ENCODE results near the gene CACNA1A.

CACNA1A gene

DNA sequence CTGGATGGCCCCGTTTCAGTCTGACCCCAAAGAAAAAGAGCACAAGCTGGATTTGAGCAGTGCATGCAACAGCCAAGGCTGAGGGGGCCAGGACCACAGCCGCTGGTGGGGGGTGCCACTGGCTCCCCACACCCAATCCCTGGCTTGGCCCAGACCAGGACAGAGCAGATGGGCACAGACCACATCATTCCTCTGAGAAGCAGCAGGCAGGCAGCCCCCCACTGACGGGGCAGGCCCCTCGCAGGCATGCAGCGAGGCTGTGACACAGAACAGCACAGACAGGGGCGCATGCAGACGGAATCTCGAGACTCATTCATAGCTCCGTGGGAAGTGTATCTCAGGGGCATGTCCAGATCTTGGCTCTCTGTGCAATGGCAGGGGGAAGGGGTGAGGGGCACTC, 281.2 kb downstream of the CACNA1A start:
- H4K20me1 ChIP-seq (ENCODE audit: insufficient read depth, low read length) = no peaks in the 10 kb centered on the region

DNA sequence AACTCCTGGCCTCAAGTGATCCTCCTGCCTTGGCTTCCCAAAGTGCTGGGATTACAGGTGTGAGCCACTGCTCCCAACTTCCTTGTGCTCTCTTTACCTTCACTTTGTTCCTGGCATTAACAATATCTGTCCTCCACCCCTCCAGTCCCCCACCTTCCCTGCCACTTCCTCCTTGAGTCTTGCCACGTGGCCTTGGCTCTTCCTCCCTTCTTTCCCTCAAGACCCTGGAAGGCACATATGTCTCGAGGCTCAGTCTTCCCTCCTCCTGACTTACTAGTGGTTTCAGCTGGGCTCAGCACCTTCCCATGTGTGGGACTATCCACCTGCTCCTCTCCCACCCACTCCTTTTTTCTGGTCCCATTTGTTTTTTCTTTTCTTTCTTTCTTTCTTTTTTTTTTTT, 285.4 kb downstream of the CACNA1A start:
- Histone ChIP-seq H3K4me2 (ENCODE audit: low read depth, low read length) (no peak overlapping the region), H4K20me1 (ENCODE audit: insufficient read depth, low read length) (no peaks in the 10 kb centered on the region), H3K9me3 (replicated peaks; ENCODE audit: insufficient read depth, low read length) (no peaks in the 10 kb centered on the region), H3F3A (ENCODE audit: insufficient read depth, low read length) (no peaks in the 10 kb centered on the region), H3K79me2 (ENCODE audit: low read length) (no peaks in the 10 kb centered on the region), H3K4me3 (ENCODE audit: low read length) (no peak overlapping the region), H3K27me3 (replicated peaks; ENCODE audit: insufficient read depth, low read length) (peaks cover 88% of the 10 kb centered on the region), H3K27ac (ENCODE audit: low read length) (no peak overlapping the region), H3K9me2 (replicated peaks; ENCODE audit: insufficient read depth, low read length) (no peaks in the 10 kb centered on the region), H3K9ac (ENCODE audit: low read length) (no peak overlapping the region), H3K4me1 (ENCODE audit: low read length) (no peaks in the 10 kb centered on the region), H2AFZ (ENCODE audit: low read length) (no peak overlapping the region), H3K36me3 (replicated peaks; ENCODE audit: insufficient read depth, low read length) (no peaks in the 10 kb centered on the region)
- DNase-seq = no peak
- TF ChIP-seq EZH2phosphoT487 (IDR thresholded peaks at IDR 0.05; ENCODE audit: low read length) = no peak
- TF ChIP-seq, protein P1, sequence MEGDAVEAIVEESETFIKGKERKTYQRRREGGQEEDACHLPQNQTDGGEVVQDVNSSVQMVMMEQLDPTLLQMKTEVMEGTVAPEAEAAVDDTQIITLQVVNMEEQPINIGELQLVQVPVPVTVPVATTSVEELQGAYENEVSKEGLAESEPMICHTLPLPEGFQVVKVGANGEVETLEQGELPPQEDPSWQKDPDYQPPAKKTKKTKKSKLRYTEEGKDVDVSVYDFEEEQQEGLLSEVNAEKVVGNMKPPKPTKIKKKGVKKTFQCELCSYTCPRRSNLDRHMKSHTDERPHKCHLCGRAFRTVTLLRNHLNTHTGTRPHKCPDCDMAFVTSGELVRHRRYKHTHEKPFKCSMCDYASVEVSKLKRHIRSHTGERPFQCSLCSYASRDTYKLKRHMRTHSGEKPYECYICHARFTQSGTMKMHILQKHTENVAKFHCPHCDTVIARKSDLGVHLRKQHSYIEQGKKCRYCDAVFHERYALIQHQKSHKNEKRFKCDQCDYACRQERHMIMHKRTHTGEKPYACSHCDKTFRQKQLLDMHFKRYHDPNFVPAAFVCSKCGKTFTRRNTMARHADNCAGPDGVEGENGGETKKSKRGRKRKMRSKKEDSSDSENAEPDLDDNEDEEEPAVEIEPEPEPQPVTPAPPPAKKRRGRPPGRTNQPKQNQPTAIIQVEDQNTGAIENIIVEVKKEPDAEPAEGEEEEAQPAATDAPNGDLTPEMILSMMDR (IDR thresholded peaks at IDR 0.05; ENCODE audit: low read length) = no peak
- TF ChIP-seq EZH2 (optimal IDR thresholded peaks at IDR 0.05; ENCODE audit: low read depth, low read length) = no peak

More for the DNA sequence above, 281.2 kb downstream of the CACNA1A start:
- H3K27ac ChIP-seq (ENCODE audit: low read length) = no peak overlapping the region
- H3K4me3 ChIP-seq (ENCODE audit: low read length) = no peak overlapping the region
- no peaks in the 10 kb centered on the region for H3K79me2 ChIP-seq (ENCODE audit: low read length)
- TF ChIP-seq EZH2 (optimal IDR thresholded peaks at IDR 0.05; ENCODE audit: low read depth, low read length) = no peak
- TF ChIP-seq, protein P1 (IDR thresholded peaks at IDR 0.05; ENCODE audit: low read length) = no peak
- H3K4me1 ChIP-seq (ENCODE audit: low read length) = no peaks in the 10 kb centered on the region
- peaks cover 96% of the 10 kb centered on the region for H3K27me3 ChIP-seq (replicated peaks; ENCODE audit: insufficient read depth, low read length)
- no peaks in the 10 kb centered on the region for H3K36me3 ChIP-seq (replicated peaks; ENCODE audit: insufficient read depth, low read length)
- H3K4me2 ChIP-seq (ENCODE audit: low read depth, low read length) = no peak overlapping the region
- H3F3A ChIP-seq (ENCODE audit: insufficient read depth, low read length) = no peaks in the 10 kb centered on the region
- H3K9me2 ChIP-seq (replicated peaks; ENCODE audit: insufficient read depth, low read length) = no peaks in the 10 kb centered on the region
- H3K9me3 ChIP-seq (replicated peaks; ENCODE audit: insufficient read depth, low read length) = no peaks in the 10 kb centered on the region
- H2AFZ ChIP-seq (ENCODE audit: low read length) = no peak overlapping the region
- no peak for DNase-seq
- no peak overlapping the region for H3K9ac ChIP-seq (ENCODE audit: low read length)

DNA sequence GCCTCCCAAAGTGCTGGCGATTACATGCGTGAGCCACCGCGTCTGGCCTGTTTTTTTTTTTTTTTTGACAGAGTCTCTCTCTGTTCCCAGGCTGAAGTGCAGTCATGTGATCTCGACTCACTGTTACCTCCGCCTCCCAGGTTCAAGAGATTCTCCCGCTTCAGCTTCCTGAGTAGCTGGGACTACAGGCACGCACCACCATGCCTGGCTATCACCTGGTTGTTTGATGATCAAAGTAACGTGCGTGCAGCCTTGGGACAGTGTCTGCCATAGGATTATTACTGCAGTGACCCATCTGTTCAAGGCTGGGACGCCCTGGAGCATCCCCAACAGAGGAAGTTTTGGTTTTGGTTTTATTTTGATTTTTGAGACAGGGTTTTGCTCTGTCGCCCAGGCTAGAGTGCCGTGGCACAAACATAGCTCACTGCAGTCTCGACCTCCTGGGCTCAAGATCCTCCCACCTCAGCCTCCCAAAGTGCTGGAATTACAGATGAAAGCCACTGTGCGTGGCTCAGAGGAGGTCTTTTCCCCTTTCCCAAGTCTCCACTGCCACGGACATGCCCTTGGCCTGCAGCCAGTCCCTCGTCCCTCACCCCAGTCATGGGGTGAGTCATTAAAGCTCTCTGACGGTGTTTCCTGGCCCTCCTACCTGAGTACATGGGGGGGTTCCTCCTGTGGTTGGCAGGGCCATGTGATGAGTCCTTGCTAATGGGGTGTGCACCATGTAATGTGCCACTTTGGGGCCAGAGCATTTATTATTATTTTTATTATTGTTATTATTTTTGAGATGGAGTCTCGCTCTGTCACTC, 290.5 kb downstream of the CACNA1A start:
- H3K9me2 ChIP-seq (replicated peaks; ENCODE audit: insufficient read depth, low read length) = no peaks in the 10 kb centered on the region
- TF ChIP-seq, protein P1 (IDR thresholded peaks at IDR 0.05; ENCODE audit: low read length) = no peak
- TF ChIP-seq EZH2phosphoT487 (IDR thresholded peaks at IDR 0.05; ENCODE audit: low read length) (no peak), EZH2 (optimal IDR thresholded peaks at IDR 0.05; ENCODE audit: low read depth, low read length) (no peak)
- H3F3A ChIP-seq (ENCODE audit: insufficient read depth, low read length) = no peaks in the 10 kb centered on the region
- no peaks in the 10 kb centered on the region for H3K9me3 ChIP-seq (replicated peaks; ENCODE audit: insufficient read depth, low read length)
- no peaks in the 10 kb centered on the region for H4K20me1 ChIP-seq (ENCODE audit: insufficient read depth, low read length)
- no peak overlapping the region for H3K27ac ChIP-seq (ENCODE audit: low read length)
- H3K79me2 ChIP-seq (ENCODE audit: low read length) = no peaks in the 10 kb centered on the region
- H3K27me3 ChIP-seq (replicated peaks; ENCODE audit: insufficient read depth, low read length) = peaks cover 80% of the 10 kb centered on the region
- DNase-seq = peak; percentile 31
- peak overlapping the region; percentile 49 for H3K4me3 ChIP-seq (ENCODE audit: low read length)
- H3K4me2 ChIP-seq (ENCODE audit: low read depth, low read length) = peak overlapping the region; percentile 71; the same call in 1 of the 2 replicates
- H2AFZ ChIP-seq (ENCODE audit: low read length) = peak overlapping the region; percentile 47
- H3K4me1 ChIP-seq (ENCODE audit: low read length) = no peaks in the 10 kb centered on the region
- no peak overlapping the region for H3K9ac ChIP-seq (ENCODE audit: low read length)
- H3K36me3 ChIP-seq (replicated peaks; ENCODE audit: insufficient read depth, low read length) = no peaks in the 10 kb centered on the region

Measured in MM.1S (cell line).